Measurements from ENCODE around the gene SH3PXD2B. TPM values are rescaled to one million over a fixed set of nuclear protein-coding genes. Genes with fewer than 3 reads are reported as not detected.
"Not testable (repeated sequence)": the region's sequence is repeated elsewhere in the genome, so short reads cannot be mapped to it uniquely, and the experiment has no call there.

Gene SH3PXD2B
- total and polyA plus RNA-seq, 7 experiments from 2014 or later = 0.15 to 1.1 (median 0.28) TPM; not detected in 1

DNA sequence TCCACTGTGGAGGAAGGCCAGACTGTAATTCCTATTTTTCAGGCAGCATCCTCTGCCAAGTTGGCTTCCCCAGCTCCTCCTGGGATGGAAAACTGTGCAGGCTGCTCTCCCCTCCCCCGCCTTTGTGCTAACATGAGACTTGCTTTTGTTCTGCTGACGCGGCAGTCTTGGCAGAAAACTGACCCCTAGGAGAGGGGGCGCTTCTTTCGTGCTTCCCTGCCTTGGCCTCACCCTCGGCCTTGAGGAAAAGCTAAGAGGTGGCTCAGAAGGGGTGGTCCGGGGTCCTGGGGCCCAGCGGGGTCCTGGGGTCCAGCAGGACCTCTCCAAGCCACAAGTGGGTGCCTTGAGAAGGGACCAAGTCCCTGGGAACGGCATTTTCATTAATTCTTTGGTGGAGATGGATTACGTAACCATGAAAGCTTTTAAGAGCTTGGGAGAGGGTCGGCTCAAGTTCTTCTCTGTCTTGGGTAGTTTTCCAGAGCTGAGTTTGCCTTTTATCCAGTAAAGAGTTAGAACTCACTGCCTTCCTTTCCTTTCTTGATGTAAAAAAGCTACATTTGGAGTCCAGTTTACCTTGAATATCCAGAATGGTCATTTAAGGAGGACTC is 51.0 kb downstream of the SH3PXD2B start:
- no peak overlapping the region for H3K27ac Mint-ChIP-seq
- H3K27ac ChIP-seq (ENCODE audit: low read depth, low read length) = no peak overlapping the region
- H3K4me3 ChIP-seq (ENCODE audit: low read length) = no peak overlapping the region
- H3K36me3 ChIP-seq (ENCODE audit: control insufficient read depth in 2 of 3, insufficient read depth in 3 of 3, low read length in 3 of 3) = no peaks in the 10 kb centered on the region
- no peaks in the 10 kb centered on the region for H3K9me3 ChIP-seq (ENCODE audit: control insufficient read depth in 2 of 3, low read length in 3 of 3)
- no peaks in the 10 kb centered on the region for H3K27me3 ChIP-seq (ENCODE audit: control insufficient read depth in 2 of 2, insufficient read depth in 2 of 2, low read length in 2 of 2)
- peaks cover 0 to 15% (median 3%) of the 10 kb centered on the region in 11 donors for H3K9me3 Mint-ChIP-seq
- peaks cover 0 to 6% (median 2%) of the 10 kb centered on the region in 5 donors for H3K36me3 Mint-ChIP-seq
- H3K27me3 Mint-ChIP-seq = peaks cover 5 to 37% (median 8%) of the 10 kb centered on the region in 5 donors
- ChIA-PET CTCF (interaction anchor here (0.6 kb wide), 1 partner anchor 692 kb away, joined by 5 read pairs; no protein-coding TSS in a partner anchor), POLR2A (no interaction called here)
- DNase-seq = no peak
- H3K4me1 ChIP-seq (ENCODE audit: control insufficient read depth in 2 of 2, insufficient read depth in 2 of 2, low read length in 2 of 2) = no peaks in the 10 kb centered on the region
- no peak for ATAC-seq
- no peaks in the 10 kb centered on the region for H3K4me1 Mint-ChIP-seq
- no peak overlapping the region for H3K4me3 Mint-ChIP-seq
- intact Hi-C loops (cut with micrococcal nuclease) = no loop called here

DNA sequence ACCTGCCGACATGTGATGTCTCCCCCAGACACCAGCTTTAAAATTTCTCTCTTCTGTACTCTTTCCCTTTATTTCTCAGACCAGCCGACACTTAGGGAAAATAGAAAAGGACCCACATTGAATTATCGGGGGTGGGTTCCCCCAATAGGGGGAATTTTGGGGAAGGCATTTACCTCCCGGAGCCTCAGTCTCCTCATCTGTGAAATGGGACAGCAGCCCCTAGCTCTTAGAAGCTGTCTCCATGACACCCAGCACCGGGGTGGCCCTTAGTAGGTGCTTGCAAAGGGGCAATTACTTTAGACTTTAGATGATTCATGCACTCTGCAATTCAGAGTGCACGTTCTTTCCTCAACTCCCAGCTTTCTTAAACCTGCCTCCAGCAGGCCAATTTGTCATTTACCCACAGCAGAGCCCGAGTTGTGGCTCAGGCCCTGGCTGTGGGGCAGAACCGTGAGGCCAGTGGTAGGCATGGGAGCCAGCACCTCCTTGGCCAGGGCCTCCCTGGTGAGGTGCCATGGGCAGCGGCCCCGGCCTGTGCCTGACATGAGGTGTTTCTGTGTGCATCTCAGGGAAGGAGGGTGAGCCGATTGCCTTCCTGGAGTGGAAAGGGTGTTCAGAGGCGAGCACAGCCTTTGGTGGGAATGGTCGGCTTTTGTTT is 51.7 kb downstream of the SH3PXD2B start:
- H3K36me3 Mint-ChIP-seq = peaks cover 0 to 7% (median 4%) of the 10 kb centered on the region in 5 donors
- ChIA-PET CTCF (no interaction called here), POLR2A (no interaction called here)
- ATAC-seq (no peak), DNase-seq (no peak)
- Histone ChIP-seq H3K36me3 (ENCODE audit: control insufficient read depth in 2 of 3, insufficient read depth in 3 of 3, low read length in 3 of 3) (no peaks in the 10 kb centered on the region), H3K4me3 (ENCODE audit: low read length) (no peak overlapping the region), H3K9me3 (ENCODE audit: control insufficient read depth in 2 of 3, low read length in 3 of 3) (no peaks in the 10 kb centered on the region), H3K27ac (ENCODE audit: low read depth, low read length) (no peak overlapping the region), H3K4me1 (ENCODE audit: control insufficient read depth in 2 of 2, insufficient read depth in 2 of 2, low read length in 2 of 2) (no peaks in the 10 kb centered on the region), H3K27me3 (ENCODE audit: control insufficient read depth in 2 of 2, insufficient read depth in 2 of 2, low read length in 2 of 2) (no peaks in the 10 kb centered on the region)
- intact Hi-C loops (cut with micrococcal nuclease) = no loop called here
- peaks cover 0 to 22% (median 8%) of the 10 kb centered on the region in 11 donors for H3K9me3 Mint-ChIP-seq
- H3K4me1 Mint-ChIP-seq = no peaks in the 10 kb centered on the region
- H3K27me3 Mint-ChIP-seq = peaks cover 5 to 34% (median 5%) of the 10 kb centered on the region in 5 donors
- no peak overlapping the region for H3K4me3 Mint-ChIP-seq
- no peak overlapping the region for H3K27ac Mint-ChIP-seq

DNA sequence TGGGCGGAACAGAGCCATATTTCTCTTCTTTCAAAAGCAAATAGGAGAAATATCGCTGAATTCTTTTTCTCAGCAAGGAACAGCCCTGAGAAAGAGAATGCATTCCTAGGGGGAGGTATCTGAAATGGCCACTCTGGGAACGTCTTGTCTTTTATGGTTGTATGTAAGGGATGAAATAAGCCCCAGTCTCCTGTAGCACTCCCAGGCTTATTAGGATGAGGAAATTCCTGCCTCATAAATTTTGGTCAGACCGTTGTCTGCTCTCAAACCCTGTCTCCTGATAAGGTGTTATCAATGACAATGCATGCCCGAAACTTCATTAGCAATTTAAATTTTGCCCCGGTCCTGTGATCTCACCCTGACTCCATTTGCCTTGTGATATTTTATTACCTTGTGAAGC is 52.3 kb downstream of the SH3PXD2B start:
- H3K27ac ChIP-seq (ENCODE audit: low read depth, low read length); H3K4me3 Mint-ChIP-seq; H3K27ac Mint-ChIP-seq; H3K4me3 ChIP-seq (ENCODE audit: low read length); ATAC-seq; POLR2A ChIA-PET; H3K4me1 Mint-ChIP-seq; H3K9me3 ChIP-seq (ENCODE audit: control insufficient read depth in 2 of 3, low read length in 3 of 3); intact Hi-C loops (cut with micrococcal nuclease); H3K27me3 ChIP-seq (ENCODE audit: control insufficient read depth in 2 of 2, insufficient read depth in 2 of 2, low read length in 2 of 2); H3K4me1 ChIP-seq (ENCODE audit: control insufficient read depth in 2 of 2, insufficient read depth in 2 of 2, low read length in 2 of 2); CTCF ChIA-PET; H3K36me3 ChIP-seq (ENCODE audit: control insufficient read depth in 2 of 3, insufficient read depth in 3 of 3, low read length in 3 of 3); DNase-seq: not testable (repeated sequence)
- peaks cover 3 to 34% (median 5%) of the 10 kb centered on the region in 5 donors for H3K27me3 Mint-ChIP-seq
- H3K9me3 Mint-ChIP-seq = peaks cover 0 to 28% (median 11%) of the 10 kb centered on the region in 11 donors
- H3K36me3 Mint-ChIP-seq = peaks cover 0 to 10% (median 4%) of the 10 kb centered on the region in 5 donors

GRCh38 chr5:172399826-172400225 is 54.5 kb downstream of the SH3PXD2B start:
- Histone ChIP-seq H3K4me3 (ENCODE audit: low read length) (no peak overlapping the region), H3K9me3 (ENCODE audit: control insufficient read depth in 2 of 3, low read length in 3 of 3) (no peaks in the 10 kb centered on the region), H3K4me1 (ENCODE audit: control insufficient read depth in 2 of 2, insufficient read depth in 2 of 2, low read length in 2 of 2) (no peaks in the 10 kb centered on the region), H3K27ac (ENCODE audit: low read depth, low read length) (no peak overlapping the region), H3K27me3 (ENCODE audit: control insufficient read depth in 2 of 2, insufficient read depth in 2 of 2, low read length in 2 of 2) (no peaks in the 10 kb centered on the region), H3K36me3 (ENCODE audit: control insufficient read depth in 2 of 3, insufficient read depth in 3 of 3, low read length in 3 of 3) (no peaks in the 10 kb centered on the region)
- POLR2A ChIA-PET = no interaction called here
- DNase-seq (no peak), ATAC-seq (no peak)
- CTCF ChIA-PET = no interaction called here
- Mint-ChIP-seq H3K27ac (no peak overlapping the region), H3K4me3 (no peak overlapping the region), H3K4me1 (peaks cover 0 to 6% (median 0%) of the 10 kb centered on the region in 7 donors), H3K27me3 (peaks cover 0 to 33% (median 8%) of the 10 kb centered on the region in 5 donors), H3K36me3 (peaks cover 0 to 13% (median 4%) of the 10 kb centered on the region in 5 donors), H3K9me3 (peaks cover 0 to 49% (median 13%) of the 10 kb centered on the region in 11 donors)
- intact Hi-C loops (cut with micrococcal nuclease) = no loop called here

DNA sequence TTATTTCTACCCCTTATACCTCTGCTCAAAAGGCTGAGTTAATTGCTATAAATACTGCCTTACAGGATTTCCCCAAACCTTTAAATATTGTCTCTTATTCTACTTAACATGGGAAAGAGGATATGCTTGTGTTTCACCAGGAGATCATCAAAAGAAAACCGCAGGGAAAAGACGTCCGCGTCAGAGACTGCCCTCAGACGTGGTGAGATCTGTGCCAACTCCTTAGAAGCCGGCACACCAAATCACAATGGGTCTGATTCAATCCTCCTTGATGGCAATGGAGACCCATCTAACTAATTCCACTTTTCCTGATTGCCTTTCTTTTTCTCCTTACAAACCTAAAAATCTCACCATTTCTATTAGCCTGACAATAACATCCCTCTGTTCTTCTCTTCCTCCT is 55.0 kb downstream of the SH3PXD2B start:
- Mint-ChIP-seq H3K27me3 (peaks cover 0 to 36% (median 11%) of the 10 kb centered on the region in 5 donors), H3K4me3 (no peak overlapping the region), H3K9me3 (peaks cover 0 to 52% (median 14%) of the 10 kb centered on the region in 11 donors), H3K4me1 (peaks cover 0 to 6% (median 0%) of the 10 kb centered on the region in 7 donors), H3K27ac (no peak overlapping the region), H3K36me3 (peaks cover 0 to 13% (median 4%) of the 10 kb centered on the region in 5 donors)
- H3K36me3 ChIP-seq (ENCODE audit: control insufficient read depth in 2 of 3, insufficient read depth in 3 of 3, low read length in 3 of 3) = no peaks in the 10 kb centered on the region
- no peaks in the 10 kb centered on the region for H3K4me1 ChIP-seq (ENCODE audit: control insufficient read depth in 2 of 2, insufficient read depth in 2 of 2, low read length in 2 of 2)
- no peaks in the 10 kb centered on the region for H3K9me3 ChIP-seq (ENCODE audit: control insufficient read depth in 2 of 3, low read length in 3 of 3)
- ATAC-seq (no peak), DNase-seq (no peak)
- H3K27ac ChIP-seq (ENCODE audit: low read depth, low read length) = no peak overlapping the region
- H3K4me3 ChIP-seq (ENCODE audit: low read length) = no peak overlapping the region
- H3K27me3 ChIP-seq (ENCODE audit: control insufficient read depth in 2 of 2, insufficient read depth in 2 of 2, low read length in 2 of 2) = no peaks in the 10 kb centered on the region
- ChIA-PET POLR2A (no interaction called here), CTCF (no interaction called here)
- intact Hi-C loops (cut with micrococcal nuclease) = no loop called here

DNA sequence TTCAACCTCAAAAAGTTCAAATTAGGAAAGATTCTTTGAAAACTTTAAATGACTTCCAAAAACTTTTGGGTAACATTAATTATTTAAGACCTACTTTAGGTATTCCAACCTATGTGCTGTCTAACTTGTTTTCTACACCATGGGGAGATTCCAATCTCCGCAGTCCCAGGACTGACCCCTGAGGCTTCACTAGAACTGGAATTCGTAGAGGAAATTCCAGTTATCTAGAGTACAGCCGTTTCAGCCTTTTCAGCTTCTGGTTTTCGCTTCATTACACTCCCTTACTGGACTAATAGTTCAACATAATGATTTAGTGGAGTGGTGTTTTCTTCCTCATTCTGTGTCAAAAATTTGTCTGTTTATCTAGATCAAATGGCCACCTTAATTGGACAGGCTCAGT is 55.7 kb downstream of the SH3PXD2B start:
- H3K9me3 Mint-ChIP-seq = peaks cover 0 to 55% (median 18%) of the 10 kb centered on the region in 11 donors
- ATAC-seq; H3K4me1 Mint-ChIP-seq; H3K27ac ChIP-seq (ENCODE audit: low read depth, low read length); H3K27ac Mint-ChIP-seq; H3K4me3 ChIP-seq (ENCODE audit: low read length); POLR2A ChIA-PET; H3K4me1 ChIP-seq (ENCODE audit: control insufficient read depth in 2 of 2, insufficient read depth in 2 of 2, low read length in 2 of 2); DNase-seq; CTCF ChIA-PET; H3K9me3 ChIP-seq (ENCODE audit: control insufficient read depth in 2 of 3, low read length in 3 of 3); H3K36me3 ChIP-seq (ENCODE audit: control insufficient read depth in 2 of 3, insufficient read depth in 3 of 3, low read length in 3 of 3); H3K27me3 ChIP-seq (ENCODE audit: control insufficient read depth in 2 of 2, insufficient read depth in 2 of 2, low read length in 2 of 2); H3K4me3 Mint-ChIP-seq; intact Hi-C loops (cut with micrococcal nuclease): not testable (repeated sequence)
- H3K36me3 Mint-ChIP-seq = peaks cover 0 to 13% (median 4%) of the 10 kb centered on the region in 5 donors
- H3K27me3 Mint-ChIP-seq = peaks cover 0 to 42% (median 14%) of the 10 kb centered on the region in 5 donors

DNA sequence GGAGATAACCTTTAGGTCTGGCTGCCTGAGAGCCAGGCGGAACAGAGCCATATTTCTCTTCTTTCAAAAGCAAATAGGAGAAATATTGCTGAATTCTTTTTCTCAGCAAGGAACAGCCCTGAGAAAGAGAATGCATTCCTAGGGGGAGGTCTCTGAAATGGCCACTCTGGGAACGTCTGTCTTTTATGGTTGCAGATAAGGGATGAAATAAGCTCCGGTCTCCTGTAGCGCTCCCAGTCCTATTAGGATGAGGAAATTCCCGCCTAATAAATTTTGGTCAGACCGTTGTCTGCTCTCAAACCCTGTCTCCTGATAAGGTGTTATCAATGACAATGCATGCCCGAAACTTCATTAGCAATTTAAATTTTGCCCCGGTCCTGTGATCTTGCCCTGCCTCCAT is 57.3 kb downstream of the SH3PXD2B start:
- POLR2A ChIA-PET = not testable (repeated sequence)

More for the DNA sequence above, 57.3 kb downstream of the SH3PXD2B start:
- H3K9me3 ChIP-seq (ENCODE audit: control insufficient read depth in 2 of 3, low read length in 3 of 3); H3K27ac Mint-ChIP-seq; H3K4me3 ChIP-seq (ENCODE audit: low read length); H3K36me3 ChIP-seq (ENCODE audit: control insufficient read depth in 2 of 3, insufficient read depth in 3 of 3, low read length in 3 of 3); H3K27me3 ChIP-seq (ENCODE audit: control insufficient read depth in 2 of 2, insufficient read depth in 2 of 2, low read length in 2 of 2); intact Hi-C loops (cut with micrococcal nuclease); H3K4me1 Mint-ChIP-seq; ATAC-seq; H3K4me3 Mint-ChIP-seq; CTCF ChIA-PET; DNase-seq; H3K4me1 ChIP-seq (ENCODE audit: control insufficient read depth in 2 of 2, insufficient read depth in 2 of 2, low read length in 2 of 2); H3K27ac ChIP-seq (ENCODE audit: low read depth, low read length): not testable (repeated sequence)
- Mint-ChIP-seq H3K9me3 (peaks cover 0 to 55% (median 18%) of the 10 kb centered on the region in 11 donors), H3K27me3 (peaks cover 0 to 42% (median 17%) of the 10 kb centered on the region in 5 donors), H3K36me3 (peaks cover 3 to 13% (median 4%) of the 10 kb centered on the region in 5 donors)
